LHCN-M2 (cell line): ENCODE measurements around the gene MTHFSD. TPM values are rescaled to one million over a fixed set of nuclear protein-coding genes. Genes with fewer than 3 reads are reported as not detected.

ENCODE experiments used
- DNase-seq: peaks from one replicate; pipeline ENCODE4 v3.0.0-alpha.2; 2012; ENCODE audit warnings: low read depth
- total RNA-seq: library from RNA; depleted of rRNA; stranded (reverse); fragments of >200 nt; gene quantifications from 2 replicates; pipeline ENCODE4 v1.2.3, GENCODE V29; 2014

Gene MTHFSD
- total RNA-seq, 1 experiment from 2014 or later, result 15.0 TPM

DNA sequence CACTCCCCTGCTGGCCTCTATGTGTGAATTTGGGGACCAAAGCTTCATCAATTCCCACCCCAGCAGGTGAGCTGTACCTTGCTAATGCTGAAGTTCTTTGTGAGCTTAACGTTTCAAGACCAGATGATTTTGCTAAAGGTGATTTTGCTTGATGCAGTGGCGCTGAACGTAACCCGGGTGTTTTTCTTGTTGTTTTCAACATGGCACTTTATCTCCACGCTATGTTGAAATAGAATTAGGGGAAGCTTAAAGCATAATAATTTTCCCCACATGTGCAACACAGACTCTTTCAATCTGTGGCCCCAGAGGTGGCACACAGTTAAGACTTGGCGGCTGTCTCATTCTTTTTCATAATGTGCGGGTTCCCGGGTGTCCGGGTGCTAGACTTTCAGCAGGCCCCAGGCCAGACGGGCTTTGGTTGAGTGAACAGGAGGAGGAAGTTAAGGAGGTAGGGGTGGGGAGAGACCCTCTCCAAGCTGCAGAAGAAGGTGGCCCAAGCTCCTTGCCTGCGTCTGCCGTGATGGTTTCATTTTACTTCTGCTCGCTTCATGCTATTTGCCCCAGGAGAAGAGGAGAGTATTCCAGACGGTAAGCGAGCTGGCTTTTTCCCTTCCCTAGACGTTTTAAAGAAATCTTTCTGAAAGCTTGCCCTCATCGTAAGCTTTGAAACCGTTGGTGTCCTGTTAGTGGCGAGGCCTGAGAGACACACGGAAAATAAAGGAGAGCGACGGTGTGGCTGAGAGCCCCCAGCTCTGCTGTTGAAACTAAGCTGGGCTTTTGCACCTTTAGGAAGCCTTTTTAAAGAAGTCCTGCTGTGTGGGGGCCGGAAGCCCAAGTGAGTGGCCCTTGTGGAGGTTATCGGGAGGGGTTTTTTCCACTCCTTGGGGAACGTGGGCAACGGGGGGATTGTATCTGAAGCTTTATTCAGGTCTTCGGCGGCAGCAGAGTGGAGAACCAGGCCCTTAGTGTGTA is 15.8 kb upstream of the MTHFSD start:
- DNase-seq, result no peak

DNA sequence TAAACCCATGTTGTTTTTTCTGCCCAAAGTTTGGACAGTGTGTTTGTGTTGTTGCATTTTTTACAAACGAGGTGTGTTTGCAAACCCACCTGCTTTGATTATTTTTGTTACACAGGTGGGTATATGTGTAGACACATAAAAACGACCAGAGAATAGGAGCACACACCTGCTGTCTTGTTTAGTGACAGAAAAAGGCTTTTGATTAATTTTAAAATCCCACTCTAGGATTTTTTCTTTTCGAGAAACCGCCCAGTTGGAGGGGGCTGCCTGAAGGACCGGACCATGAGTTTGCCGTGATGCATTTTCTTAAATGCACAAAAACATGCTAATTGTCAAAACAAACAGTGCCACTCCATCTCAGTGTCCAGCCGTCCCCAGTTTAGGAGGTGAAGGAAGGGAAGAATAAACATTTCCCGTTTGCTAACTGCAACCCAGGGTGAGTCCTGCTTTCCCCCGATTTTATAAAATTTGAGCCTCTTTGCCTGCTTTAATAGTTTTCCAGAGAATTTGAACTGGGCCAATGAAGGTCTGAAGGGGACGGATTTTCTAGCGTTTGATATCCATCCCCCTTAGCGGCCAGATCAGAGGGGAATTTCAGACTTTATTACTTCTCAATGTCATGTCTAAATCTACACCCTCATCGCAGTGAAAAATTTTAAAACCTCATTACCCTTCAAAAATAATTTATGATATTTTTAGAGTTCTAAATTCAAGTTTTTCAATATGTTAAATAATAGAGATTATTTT is 14.8 kb upstream of the MTHFSD start:
- DNase-seq, result no peak

DNA sequence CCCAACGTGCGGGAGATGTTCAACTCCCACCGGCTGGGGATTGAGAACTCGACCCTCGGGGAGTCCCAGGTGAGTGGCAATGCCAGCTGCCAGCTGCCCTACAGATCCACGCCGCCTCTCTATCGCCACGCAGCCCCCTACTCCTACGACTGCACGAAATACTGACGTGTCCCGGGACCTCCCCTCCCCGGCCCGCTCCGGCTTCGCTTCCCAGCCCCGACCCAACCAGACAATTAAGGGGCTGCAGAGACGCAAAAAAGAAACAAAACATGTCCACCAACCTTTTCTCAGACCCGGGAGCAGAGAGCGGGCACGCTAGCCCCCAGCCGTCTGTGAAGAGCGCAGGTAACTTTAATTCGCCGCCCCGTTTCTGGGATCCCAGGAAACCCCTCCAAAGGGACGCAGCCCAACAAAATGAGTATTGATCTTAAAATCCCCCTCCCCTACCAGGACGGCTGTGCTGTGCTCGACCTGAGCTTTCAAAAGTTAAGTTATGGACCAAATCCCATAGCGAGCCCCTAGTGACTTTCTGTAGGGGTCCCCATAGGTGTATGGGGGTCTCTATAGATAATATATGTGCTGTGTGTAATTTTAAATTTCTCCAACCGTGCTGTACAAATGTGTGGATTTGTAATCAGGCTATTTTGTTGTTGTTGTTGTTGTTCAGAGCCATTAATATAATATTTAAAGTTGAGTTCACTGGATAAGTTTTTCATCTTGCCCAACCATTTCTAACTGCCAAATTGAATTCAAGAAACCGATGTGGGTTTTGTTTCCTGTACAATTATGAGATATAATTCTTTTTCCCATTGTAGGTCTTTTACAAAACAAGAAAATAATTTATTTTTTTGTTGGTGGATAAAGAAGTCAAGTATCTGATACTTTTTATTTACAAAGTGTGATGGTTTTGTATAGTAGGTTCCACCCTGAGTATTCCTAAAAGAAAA is 13.9 kb upstream of the MTHFSD start:
- no peak for DNase-seq

DNA sequence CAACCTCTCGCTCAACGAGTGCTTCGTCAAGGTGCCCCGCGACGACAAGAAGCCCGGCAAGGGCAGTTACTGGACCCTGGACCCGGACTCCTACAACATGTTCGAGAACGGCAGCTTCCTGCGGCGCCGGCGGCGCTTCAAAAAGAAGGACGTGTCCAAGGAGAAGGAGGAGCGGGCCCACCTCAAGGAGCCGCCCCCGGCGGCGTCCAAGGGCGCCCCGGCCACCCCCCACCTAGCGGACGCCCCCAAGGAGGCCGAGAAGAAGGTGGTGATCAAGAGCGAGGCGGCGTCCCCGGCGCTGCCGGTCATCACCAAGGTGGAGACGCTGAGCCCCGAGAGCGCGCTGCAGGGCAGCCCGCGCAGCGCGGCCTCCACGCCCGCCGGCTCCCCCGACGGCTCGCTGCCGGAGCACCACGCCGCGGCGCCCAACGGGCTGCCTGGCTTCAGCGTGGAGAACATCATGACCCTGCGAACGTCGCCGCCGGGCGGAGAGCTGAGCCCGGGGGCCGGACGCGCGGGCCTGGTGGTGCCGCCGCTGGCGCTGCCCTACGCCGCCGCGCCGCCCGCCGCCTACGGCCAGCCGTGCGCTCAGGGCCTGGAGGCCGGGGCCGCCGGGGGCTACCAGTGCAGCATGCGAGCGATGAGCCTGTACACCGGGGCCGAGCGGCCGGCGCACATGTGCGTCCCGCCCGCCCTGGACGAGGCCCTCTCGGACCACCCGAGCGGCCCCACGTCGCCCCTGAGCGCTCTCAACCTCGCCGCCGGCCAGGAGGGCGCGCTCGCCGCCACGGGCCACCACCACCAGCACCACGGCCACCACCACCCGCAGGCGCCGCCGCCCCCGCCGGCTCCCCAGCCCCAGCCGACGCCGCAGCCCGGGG is 12.9 kb upstream of the MTHFSD start:
- DNase-seq, result peak; percentile 50

DNA sequence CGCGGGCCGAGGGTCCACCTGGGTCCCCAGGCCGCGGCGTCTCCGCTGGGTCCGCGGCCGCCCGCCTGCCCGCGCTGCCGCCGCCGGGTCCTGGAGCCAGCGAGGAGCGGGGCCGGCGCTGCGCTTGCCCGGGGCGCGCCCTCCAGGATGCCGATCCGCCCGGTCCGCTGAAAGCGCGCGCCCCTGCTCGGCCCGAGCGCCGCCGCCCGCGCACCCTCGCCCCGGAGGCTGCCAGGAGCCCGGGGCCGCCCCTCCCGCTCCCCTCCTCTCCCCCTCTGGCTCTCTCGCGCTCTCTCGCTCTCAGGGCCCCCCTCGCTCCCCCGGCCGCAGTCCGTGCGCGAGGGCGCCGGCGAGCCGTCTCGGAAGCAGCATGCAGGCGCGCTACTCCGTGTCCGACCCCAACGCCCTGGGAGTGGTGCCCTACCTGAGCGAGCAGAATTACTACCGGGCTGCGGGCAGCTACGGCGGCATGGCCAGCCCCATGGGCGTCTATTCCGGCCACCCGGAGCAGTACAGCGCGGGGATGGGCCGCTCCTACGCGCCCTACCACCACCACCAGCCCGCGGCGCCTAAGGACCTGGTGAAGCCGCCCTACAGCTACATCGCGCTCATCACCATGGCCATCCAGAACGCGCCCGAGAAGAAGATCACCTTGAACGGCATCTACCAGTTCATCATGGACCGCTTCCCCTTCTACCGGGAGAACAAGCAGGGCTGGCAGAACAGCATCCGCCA is 12.1 kb upstream of the MTHFSD start:
- peak; percentile 75 for DNase-seq

DNA sequence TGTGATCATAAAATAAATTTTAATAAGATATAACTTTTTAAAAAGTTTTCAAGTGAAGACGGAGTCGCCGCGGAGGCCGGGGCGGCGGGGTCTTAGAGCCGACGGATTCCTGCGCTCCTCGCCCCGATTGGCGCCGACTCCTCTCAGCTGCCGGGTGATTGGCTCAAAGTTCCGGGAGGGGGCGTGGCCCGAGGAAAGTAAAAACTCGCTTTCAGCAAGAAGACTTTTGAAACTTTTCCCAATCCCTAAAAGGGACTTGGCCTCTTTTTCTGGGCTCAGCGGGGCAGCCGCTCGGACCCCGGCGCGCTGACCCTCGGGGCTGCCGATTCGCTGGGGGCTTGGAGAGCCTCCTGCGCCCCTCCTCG is 11.5 kb upstream of the MTHFSD start, which contains the start of gene FOXC2:
Gene FOXC2, plus strand, starts transcription at position 229 of the 365 bp plus-strand sequence. CDS start 507 bp downstream, outside the sequence.
- DNase-seq, result peak; percentile 94

DNA sequence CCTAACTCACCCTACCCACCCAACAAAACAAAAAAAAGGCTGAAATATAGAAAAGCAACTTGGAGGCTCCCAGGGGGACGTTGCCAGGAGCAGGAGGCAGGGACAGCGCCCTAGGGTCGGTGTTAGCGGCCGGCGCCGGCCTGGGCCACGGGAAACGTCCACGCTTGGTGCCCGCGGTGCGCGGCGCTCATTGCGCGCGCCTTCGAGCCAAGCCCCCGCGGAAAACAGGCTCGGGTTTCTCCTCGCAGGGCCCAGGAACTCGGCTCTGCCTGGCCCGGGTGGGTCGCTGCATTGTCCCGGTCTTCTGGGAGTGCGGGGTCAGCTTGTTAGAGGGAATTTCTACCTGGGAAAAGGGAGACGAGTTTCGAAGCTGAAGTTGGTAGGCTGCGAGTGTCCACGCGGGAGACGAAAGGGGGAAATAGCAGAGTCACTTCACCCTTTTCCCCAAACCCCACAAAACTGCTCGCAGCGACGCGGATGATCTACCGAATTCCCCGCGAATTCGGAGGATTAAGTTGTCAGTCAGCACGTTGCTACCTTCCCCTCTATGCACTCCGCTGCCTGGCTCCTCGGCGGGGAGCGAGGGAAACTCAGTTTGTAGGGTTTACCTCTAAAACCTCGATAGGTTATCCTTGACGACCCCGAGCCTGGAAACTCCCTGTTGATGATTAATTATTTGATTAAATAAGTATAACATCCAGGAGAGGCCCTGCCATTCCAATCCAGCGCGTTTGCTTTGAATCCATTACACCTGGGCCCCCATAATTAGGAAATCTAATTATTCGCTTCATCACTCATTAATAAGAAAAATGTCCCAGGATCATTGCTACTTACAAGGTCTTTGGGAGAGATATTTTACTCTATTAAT is 10.8 kb upstream of the MTHFSD start:
- no peak for DNase-seq

DNA sequence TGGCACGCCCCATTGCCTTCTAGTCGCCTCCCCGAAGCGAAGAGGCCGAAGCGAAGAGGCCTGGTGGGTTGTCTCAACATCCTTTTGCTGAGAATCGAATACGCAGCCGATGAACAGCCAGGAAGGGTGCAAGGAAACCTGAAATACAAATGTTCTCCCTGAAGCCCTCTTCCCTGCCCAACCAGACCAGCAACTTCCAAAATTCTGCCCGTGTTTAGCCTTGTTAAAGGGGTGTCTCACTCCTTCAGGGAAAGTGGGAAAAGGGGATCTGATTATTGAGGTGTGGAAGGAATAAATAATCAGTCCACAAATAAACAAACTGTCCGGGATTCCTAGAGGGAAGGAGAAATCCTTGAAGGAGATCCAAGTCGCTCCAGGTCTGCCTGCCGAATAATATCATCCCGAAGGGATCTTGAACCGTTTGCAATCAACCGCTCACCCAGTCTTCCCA is 10.2 kb upstream of the MTHFSD start:
- no peak for DNase-seq

DNA sequence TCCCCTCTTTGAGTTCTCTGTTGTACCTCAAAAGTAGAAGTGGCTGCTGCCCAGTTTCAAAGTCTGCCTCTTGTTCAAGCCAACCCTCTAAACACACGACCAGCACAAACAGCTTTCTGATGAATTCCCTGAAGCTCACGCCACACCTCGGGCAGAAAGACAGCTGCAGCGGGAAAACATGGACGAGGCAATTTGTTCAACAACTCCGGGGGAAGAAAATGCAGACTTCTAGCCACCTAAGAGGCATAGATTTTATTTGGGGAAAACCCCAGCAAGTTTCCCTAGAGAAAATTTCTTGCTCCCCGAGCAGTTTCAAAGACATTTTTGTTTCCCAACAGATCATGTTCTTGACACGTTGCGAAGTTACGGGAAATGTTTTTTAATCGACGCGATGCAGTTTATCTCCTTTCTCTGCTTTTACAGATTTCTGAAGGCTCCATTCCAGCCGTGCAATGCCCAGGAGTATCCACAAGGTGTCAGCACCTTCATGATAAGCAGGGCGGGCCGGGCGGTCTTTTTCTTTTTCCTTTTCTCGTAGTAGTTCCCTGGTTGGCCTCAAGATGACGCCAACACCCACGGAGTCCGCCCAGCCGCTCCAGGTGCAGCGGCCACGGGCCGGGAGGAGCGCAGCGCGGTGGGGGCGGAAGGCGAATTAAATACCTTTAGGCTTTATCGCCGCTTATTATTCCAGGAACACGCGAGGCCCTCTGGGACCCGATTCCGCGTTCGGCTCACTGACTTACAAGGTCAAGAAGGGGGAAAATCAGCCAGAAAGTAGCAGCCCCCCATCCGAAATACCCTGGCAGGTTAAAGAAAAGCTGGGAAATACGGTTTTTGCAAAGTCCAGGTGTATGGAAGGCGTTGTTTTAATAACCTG is 8.7 kb upstream of the MTHFSD start:
- DNase-seq, result peak; percentile 91

DNA sequence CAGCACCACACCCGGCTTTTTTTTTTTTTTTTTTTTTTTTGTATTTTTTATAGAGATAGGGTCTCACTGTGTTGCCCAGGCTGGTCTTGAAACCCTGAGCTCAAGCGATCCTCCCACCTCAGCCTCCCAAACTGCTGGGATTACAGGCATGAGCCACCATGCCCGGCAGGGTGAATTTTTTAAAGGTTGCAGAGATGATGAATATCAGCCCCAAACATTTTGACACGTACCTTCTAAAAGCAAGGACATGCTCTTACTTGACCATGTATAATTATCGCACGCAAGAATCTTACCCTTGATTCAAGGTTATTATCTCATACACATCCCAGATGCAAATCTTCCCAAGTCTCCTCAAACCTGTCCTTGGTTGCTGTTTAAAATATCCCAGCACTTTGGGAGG is 7.3 kb upstream of the MTHFSD start:
- DNase-seq, result no peak

DNA sequence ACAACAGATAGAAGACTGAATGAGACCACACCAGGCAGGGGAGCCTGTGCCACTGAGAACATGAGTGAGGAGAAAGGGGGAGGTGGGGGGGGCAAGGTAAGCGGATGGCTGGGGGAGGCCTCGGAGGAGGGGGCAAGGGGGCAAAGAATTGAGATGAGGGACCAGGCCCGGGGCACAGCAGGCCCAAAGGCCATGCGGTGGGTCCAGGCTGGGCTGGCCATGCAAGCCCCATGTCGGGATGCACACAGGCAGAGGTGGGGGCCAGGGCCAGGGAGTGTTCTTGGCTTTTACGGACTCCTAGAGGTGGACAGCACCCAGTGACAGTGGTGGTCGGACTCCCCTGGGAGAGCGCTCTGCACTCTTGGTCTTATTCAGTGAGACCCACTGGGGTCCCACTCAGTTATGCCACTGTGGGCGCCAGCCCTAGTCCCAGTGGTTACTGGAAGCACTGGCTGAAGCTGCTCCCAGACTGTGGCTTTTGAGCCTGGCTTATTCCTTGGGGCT is 4.8 kb upstream of the MTHFSD start:
- DNase-seq, result no peak

DNA sequence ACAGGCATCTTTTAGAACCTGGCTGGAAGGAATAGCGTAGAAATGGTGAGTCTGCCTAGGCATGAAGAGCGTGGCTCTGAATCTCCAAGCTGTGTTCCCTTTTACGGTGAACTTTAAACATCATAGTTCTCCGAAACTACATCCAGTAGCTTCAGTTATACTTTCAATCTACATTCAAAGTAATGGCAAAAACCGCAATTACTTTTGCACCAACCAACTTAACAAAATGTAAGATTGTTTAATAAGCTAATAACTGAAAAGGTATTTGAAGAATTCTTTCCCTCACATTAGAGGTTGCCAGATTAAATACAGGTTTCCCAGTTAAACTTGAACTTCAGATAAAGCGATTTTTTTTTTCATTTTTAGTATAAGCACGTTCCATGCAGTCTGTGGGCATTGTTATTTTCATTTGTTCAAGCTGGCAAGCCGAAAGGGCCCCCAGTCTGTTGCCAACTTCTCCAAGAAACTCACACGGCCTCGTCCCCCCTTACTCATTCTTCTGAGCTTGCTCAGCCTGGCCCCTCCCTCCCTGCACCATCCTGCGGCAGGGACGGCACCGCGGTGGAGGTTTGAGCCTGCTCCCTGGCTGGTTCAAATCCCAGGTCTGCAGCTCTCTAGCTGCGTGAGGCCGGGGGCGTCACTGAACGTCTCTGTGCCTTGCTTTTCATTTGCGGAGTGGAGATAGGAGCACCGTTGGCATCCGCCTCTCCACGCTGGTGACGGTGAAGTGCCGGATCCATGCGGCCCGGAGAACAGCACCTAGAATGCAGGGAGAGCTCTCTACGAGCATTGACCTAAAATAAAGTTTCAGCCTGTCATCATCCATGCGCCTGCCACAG is 3.5 kb upstream of the MTHFSD start:
- DNase-seq, result no peak

DNA sequence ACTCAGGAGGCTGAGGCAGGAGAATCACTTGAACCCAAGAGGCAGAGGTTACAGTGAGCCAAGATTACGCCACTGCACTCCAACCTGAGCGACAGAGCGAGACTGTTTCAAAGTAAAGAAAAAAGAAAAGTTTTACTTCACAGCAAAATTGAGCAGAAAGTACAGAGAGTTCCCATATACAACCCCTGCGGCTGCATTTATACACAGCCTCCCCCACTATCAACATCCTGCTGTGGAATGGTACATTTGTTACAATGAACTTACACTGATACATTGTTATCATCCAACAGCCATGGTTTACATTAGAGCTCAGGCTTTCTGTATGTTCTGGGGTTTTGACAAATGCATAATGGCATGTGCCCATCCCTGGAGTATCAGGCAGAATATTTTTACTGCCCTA is 2.6 kb upstream of the MTHFSD start:
- no peak for DNase-seq

DNA sequence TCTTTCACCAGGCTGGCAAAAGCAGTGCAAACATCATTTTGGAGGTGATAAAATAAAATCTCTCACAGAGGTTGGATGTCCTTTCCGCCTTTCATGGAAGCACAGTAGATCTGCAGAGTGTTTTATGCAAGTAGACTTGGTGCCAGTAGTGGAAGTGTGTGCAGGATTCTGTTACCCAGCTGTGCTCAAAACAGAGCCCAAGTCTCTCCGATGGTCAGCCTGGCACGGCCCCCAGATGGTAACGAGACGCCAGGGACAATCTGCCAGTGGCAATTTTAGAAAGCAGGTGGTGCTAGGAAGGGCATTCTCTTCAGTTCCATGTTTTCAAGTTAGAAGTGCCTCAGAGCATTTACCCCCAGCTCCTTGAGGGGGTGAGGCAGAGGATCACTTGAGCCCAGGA is 1.5 kb upstream of the MTHFSD start:
- DNase-seq, result no peak

DNA sequence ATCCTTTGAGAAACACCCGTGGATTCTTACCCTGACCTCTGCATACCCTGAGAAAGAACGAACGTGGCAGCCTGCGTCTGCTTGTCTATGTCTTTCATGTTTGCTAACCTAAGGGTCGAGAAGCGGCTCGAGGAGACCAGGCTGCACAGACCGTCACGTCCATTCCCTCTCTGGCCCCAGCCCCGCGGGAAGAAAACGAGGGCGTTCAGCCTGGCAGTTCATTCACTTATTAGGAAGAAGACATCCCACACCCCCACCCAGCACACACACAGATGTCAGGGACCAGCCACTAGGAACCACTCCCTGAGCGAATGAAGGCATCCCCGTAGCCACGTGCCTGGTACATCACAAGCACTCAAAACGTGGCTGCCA is 655 bp upstream of the MTHFSD start:
- DNase-seq, result no peak

DNA sequence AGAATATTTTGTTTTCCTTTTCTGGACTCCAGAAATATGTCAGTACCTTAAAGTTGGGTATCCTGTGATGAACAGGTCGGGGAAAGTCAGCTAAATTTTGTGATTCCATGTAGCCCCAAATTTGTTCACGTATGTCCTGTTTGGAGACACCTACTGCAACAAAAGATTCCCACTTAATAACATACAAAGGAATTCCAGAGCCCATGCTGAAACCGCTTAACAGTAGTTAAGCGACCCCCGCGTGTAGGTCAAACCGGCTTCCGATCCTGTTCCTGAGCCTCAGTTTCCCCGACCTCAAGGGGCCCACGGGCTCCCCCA is 477 bp downstream of the MTHFSD start:
- no peak for DNase-seq

DNA sequence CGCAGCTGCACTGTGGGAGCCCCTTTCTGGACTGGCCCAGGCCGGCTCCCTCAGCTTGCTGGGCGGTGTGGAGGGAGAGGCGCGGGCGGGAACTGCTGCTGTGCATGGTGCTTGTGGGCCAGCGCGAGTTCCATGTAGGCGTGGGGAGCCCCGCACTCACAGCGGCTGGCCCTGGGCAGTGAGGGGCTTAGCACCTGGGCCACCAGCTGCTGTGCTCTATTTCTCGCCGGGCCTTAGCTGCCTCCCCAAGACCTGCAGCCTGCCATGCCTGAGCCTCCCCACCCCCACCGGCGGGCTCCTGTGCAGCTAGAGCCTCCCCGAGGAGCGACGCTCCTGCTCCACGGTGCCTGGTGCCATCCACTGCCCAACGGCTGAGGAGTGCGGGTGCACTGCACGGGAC is 1.7 kb downstream of the MTHFSD start:
- DNase-seq, result no peak
